Measurements from ENCODE around the gene GGA1. TPM values are rescaled to one million over a fixed set of nuclear protein-coding genes. Genes with fewer than 3 reads are reported as not detected.

The GGA1 gene
- total RNA-seq, 1 donor from 2014 or later, result 32.0 TPM

- H3K27me3 Mint-ChIP-seq (ENCODE audit: low read depth), result no peaks in the 10 kb centered on the region
- no peaks in the 10 kb centered on the region for H3K9me3 Mint-ChIP-seq (ENCODE audit: low read depth)
- DNase-seq (ENCODE audit: low spot score), result no peak
- H3K4me3 Mint-ChIP-seq (ENCODE audit: unreplicated experiment), result peak overlapping the region; percentile 57
- TF ChIP-seq, protein P1, sequence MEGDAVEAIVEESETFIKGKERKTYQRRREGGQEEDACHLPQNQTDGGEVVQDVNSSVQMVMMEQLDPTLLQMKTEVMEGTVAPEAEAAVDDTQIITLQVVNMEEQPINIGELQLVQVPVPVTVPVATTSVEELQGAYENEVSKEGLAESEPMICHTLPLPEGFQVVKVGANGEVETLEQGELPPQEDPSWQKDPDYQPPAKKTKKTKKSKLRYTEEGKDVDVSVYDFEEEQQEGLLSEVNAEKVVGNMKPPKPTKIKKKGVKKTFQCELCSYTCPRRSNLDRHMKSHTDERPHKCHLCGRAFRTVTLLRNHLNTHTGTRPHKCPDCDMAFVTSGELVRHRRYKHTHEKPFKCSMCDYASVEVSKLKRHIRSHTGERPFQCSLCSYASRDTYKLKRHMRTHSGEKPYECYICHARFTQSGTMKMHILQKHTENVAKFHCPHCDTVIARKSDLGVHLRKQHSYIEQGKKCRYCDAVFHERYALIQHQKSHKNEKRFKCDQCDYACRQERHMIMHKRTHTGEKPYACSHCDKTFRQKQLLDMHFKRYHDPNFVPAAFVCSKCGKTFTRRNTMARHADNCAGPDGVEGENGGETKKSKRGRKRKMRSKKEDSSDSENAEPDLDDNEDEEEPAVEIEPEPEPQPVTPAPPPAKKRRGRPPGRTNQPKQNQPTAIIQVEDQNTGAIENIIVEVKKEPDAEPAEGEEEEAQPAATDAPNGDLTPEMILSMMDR (IDR thresholded peaks at IDR 0.05), result no peak
- H3K36me3 Mint-ChIP-seq (ENCODE audit: low read depth), result no peaks in the 10 kb centered on the region
- H3K4me1 Mint-ChIP-seq (ENCODE audit: low read depth), result peaks cover 36% of the 10 kb centered on the region
- H3K27ac Mint-ChIP-seq (ENCODE audit: unreplicated experiment), result no peak overlapping the region
Measured at GRCh38 chr22:37638391-37639069, 29.9 kb downstream of the GGA1 start.

DNA sequence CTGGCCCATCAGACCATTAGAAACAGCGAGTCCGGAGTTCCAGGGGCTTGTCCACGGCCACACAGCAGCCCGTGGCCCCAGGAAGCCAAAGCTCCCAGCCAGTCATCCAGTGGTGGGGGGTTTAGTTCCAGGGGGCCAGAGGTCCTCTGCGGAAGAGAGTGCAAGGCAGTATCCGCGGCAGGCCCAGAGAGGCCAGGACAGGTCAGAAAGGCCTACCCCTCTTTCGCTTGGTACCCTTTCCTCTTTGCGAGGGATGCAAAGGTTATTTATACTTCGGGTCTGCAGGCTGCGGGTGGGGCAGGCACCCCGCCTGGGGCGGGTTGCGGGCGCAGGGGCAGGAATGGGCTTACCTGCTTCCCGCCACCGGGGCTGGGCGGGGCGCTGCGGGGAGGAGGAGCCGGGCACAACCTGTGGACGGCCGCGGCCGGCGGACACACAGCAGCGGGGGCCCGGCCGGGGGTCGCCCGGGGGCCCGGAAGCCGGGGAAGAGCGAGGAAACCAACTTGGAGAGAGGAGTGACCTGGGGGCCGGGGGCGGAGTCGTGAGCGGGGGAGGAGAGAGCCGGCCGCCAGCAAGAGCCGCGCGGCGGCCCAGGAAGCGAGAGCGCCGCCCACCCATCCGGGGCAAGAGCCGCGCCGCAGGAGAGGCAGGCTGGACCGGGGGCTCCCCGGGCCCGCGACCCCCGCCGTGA, 30.6 kb downstream of the GGA1 start, which contains the start of gene SH3BP1:
SH3BP1 (plus strand) TSS at position 600 of the 691 bp plus-strand sequence. CDS start 119 bp downstream, outside the sequence.
- TF ChIP-seq, protein P1 (IDR thresholded peaks at IDR 0.05), result peak; percentile 11
- no peak for DNase-seq (ENCODE audit: low spot score)
- H3K4me1 Mint-ChIP-seq (ENCODE audit: low read depth), result peaks cover 30% of the 10 kb centered on the region
- no peaks in the 10 kb centered on the region for H3K9me3 Mint-ChIP-seq (ENCODE audit: low read depth)
- no peaks in the 10 kb centered on the region for H3K27me3 Mint-ChIP-seq (ENCODE audit: low read depth)
- peak within 1 kb of the TSS; percentile 64 for H3K4me3 Mint-ChIP-seq (ENCODE audit: unreplicated experiment)
- no peak within 1 kb of the TSS for H3K27ac Mint-ChIP-seq (ENCODE audit: unreplicated experiment)
- no peaks in the 10 kb centered on the region for H3K36me3 Mint-ChIP-seq (ENCODE audit: low read depth)

- H3K36me3 Mint-ChIP-seq (ENCODE audit: low read depth), result no peaks in the 10 kb centered on the region
- H3K4me1 Mint-ChIP-seq (ENCODE audit: low read depth), result peaks cover 23% of the 10 kb centered on the region
- no peaks in the 10 kb centered on the region for H3K9me3 Mint-ChIP-seq (ENCODE audit: low read depth)
- no peak for DNase-seq (ENCODE audit: low spot score)
- no peaks in the 10 kb centered on the region for H3K27me3 Mint-ChIP-seq (ENCODE audit: low read depth)
- TF ChIP-seq, protein P1 (IDR thresholded peaks at IDR 0.05), result no peak
- no peak overlapping the region for H3K27ac Mint-ChIP-seq (ENCODE audit: unreplicated experiment)
- H3K4me3 Mint-ChIP-seq (ENCODE audit: unreplicated experiment), result peak overlapping the region; percentile 64
Measured at GRCh38 chr22:37639771-37640590, 31.3 kb downstream of the GGA1 start.

- peak overlapping the region; percentile 64 for H3K4me3 Mint-ChIP-seq (ENCODE audit: unreplicated experiment)
- H3K36me3 Mint-ChIP-seq (ENCODE audit: low read depth), result no peaks in the 10 kb centered on the region
- peaks cover 23% of the 10 kb centered on the region for H3K4me1 Mint-ChIP-seq (ENCODE audit: low read depth)
- H3K27me3 Mint-ChIP-seq (ENCODE audit: low read depth), result no peaks in the 10 kb centered on the region
- DNase-seq (ENCODE audit: low spot score), result no peak
- H3K9me3 Mint-ChIP-seq (ENCODE audit: low read depth), result no peaks in the 10 kb centered on the region
- H3K27ac Mint-ChIP-seq (ENCODE audit: unreplicated experiment), result no peak overlapping the region
- TF ChIP-seq, protein P1 (IDR thresholded peaks at IDR 0.05), result no peak
Measured at GRCh38 chr22:37640591-37641560, 32.2 kb downstream of the GGA1 start.

Measured in chondrocyte (in vitro differentiated cells).